ENCODE data around the gene EIF5AL1. TPM values are rescaled to one million over a fixed set of nuclear protein-coding genes. Genes with fewer than 3 reads are reported as not detected.
"Not testable (repeated sequence)": the region's sequence is repeated elsewhere in the genome, so short reads cannot be mapped to it uniquely, and the experiment has no call there.

The EIF5AL1 gene
- total RNA-seq, 2 donors from 2014 or later = 0.19 to 0.37 TPM

DNA sequence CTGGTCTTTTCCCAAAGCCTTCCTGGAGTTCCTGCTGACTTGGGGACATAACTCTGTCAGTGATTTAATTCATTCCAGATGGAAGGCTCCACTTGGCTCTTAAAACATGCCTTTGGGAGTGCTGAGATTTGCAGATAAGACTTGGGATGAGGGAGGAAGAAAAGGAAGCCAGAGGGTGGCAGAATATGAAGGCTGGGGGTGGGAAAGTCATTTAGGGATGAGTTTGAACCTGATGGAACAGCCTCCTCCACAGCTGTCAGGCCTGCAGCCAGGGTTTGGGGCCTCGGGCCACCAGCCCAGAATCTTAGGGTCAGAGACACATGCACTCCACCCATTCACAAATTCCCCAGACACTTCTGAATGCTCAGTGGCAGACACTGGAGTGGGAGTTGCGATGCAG, 28.4 kb upstream of the EIF5AL1 start:
- peak; percentile 89 for DNase-seq (ENCODE audit: low spot score)
- intact Hi-C loops (cut with DNase I) = no loop called here

DNA sequence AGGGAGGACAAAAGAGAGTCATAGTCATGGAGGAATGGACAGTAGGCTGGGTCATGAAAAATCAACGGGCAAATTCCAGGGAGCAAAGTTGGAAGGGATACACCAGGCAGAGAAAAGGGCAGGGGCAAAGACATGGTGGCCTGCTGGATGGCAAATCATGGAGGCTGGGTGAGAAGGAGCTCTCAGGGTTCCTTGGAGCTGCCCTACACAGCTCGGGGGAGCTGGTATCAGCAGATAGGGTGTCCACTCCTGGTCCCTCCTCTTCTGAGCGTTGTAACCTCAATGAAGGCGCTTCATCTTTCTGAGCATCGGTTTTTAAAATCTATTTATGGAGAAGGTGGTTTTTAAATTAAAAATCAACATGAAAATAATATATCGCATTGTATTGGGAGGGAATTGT, 27.9 kb upstream of the EIF5AL1 start:
- intact Hi-C loops (cut with DNase I) = no loop called here
- peak; percentile 29 for DNase-seq (ENCODE audit: low spot score)

DNA sequence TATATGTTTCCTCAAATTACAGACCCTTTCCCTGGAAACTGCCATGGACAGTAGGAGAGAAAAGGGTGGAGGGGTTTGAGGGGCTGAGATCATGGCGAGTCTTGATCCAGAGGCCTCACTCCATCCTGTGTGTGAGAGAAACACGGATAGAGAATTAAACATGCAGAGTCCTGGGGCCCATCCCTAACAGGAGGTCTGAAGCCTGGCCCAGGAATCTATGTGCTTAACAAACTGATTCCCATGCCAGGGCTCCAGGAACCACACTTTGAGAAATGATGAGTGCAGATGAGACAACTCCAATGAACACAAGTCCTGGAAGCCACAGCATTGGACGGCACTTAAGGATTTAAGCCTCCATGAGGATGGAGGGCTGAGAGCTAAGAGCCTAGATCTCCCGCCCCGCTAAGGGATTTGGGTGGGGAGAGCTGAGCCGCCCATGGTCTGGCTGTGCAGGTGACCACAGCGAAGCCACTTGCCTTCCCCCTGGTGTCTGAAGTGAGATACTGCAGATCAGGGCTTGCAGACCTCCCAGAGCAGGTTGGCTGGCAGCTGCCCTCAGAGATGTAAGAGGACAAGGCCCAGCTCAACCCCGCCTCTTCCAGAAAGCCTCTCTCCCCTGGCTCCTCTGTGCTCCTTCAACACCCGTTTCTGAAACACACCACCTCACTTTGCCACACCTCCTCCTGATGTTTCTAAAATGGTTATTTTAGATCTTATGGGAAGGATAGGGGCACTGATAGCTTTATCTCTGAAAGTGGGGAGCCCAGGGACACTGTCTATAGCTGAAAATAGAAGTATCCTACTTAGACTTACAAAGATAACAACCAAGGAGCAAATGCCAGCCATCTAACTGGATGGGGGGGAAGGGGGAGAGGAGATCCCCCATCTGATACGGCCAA, 24.8 kb upstream of the EIF5AL1 start:
- peak; percentile 84 for DNase-seq (ENCODE audit: low spot score)
- intact Hi-C loops (cut with DNase I) = no loop called here

DNA sequence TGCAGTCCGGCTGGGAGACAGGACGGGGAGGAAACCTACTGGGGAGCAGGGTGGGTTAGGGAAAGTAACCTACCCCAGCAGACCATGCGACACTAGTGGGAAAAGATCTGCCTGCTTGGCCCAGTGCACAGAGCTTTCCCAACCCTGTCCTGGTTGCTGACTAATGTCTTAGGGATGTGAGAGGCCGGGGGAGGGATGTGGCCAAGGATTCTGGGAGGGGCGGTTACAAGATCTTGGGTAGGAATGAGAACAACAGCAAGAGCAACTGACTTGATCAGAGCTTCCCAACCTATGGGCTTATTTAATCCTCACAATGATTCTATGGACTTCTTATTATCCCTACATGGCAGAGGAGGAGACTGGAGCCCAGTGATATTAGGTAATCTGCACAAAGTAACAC, 24.0 kb upstream of the EIF5AL1 start:
- peak; percentile 93 for DNase-seq (ENCODE audit: low spot score)

DNA sequence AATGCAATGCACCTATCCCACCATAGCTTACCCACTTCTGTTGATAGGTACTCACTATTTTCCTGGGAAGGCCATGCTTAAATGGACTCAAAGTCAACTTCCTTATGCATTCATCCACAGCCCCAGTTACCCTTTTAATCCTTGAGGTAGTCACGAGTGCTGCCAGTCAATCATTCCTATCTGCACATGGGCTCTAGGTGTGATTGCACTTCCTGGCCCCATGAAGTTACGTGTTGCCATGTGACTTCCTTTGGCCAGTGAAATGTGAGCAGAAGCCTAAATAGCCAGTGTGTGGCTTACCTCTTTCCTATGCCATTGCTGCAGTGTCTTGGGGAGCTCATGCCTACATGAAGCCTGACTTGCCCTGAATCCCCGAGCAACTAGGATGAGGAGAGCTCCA, 23.5 kb upstream of the EIF5AL1 start:
- intact Hi-C loops (cut with DNase I) = no loop called here
- peak; percentile 10 for DNase-seq (ENCODE audit: low spot score)

More for the DNA sequence above, 24.0 kb upstream of the EIF5AL1 start:
- intact Hi-C loops (cut with DNase I) = no loop called here

DNA sequence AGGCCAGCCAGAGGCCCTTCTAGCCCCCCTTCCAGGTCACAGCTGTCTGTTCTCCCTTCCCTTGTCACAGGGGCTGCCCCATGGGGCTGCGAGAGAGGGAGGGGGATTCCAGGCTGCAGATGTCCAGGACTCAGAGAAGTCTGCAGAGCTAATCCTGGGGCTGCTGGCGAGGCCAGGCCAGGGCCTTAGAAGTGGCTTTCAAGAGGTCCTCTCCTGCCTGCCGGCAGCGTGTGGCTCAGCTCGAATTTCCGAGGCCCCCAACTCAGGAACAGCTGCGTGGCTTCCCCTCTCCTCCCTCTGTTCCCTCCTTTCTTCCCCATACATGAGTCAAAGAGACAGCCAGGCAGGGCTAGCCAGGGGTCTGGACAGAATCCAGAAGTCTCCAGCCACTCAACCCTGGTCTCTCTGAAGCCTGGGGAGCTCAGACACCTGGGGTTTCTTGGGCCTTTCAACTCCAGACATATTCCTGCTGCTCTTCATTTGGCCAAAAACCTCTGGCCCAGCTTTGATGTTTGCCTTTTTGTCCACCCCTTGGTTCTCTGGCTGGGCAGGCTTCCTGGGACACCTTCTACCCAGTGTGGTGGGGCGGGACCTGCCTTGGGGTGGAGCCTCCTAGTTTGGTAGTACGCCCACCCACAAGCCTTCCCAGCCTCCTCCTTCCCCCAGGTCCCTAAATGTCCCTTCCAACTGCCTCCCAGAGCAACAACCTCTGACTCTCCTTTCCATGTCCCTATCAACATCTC, 21.8 kb upstream of the EIF5AL1 start:
- intact Hi-C loops (cut with DNase I) = no loop called here
- peak; percentile 66 for DNase-seq (ENCODE audit: low spot score)

DNA sequence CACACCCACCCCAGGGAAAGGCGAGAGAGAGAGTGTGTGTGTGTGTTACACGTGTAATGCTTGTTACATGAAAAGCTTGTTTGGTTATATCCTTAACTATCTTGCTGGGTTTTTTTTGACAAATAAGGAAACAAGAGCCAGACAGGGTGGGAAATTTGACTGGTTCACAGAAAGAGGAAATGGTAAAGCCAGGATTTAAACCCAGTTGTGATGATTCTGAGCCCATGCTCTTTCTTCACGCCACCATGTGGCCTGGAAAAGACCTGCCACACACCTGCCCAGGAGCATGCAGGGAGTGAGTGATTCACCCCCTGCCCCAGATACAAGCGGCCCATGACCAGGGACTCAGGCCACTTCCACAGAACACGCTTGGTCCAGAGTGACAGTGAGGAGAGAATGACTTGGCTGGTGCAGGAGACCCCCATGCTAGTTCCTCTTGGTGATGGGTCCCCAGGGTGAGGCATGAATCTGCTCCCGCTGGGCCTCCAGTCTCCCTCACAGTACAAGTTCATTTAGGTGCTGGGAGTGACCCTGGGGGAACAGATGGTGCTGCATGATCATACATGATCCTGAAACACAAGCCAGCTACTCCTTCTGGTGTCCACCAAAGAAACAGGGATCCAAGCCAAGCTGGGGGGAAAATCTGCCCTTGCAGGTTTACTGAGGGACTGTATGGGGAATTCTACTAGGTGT, 21.0 kb upstream of the EIF5AL1 start:
- intact Hi-C loops (cut with DNase I) = no loop called here
- DNase-seq (ENCODE audit: low spot score) = peak; percentile 49

DNA sequence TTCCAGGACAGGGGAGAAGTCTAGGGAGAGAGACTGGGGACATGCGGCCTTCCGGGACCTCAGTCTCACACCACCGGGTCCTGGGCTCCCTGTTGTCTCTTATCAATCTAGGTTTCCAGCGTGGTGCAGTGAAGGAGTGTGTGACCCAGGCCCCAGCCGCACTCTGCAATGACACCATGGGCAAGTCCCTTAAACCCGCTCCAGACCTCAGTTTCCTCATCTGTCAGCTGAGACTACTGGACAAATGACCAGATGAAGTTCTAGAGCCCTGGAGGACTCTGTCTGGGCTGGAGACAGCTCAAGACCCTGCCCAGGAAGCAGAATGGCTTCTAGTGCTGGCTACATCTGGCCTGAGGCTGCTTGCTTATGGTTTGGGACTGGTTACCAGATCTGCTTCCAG, 20.1 kb upstream of the EIF5AL1 start:
- DNase-seq (ENCODE audit: low spot score) = no peak
- intact Hi-C loops (cut with DNase I) = no loop called here

DNA sequence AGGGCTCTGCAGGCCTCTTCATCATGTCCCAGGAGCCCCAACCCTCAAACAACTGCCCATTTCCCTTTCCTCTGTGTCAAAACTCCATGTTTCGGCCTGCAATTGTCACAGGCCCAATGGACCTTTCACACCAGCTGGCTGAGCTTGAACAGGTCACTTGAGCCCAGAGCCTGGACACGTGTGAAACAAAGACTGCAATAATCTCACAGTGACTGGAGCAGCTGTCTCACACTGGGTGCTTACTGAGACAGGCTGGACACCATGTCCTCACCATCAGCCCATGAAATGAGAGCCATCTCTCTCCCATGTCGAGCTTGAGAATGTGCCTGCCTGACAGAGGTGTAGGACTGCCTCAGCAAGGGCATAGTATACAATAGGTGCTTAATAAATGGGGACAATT, 19.5 kb upstream of the EIF5AL1 start:
- intact Hi-C loops (cut with DNase I) = no loop called here
- no peak for DNase-seq (ENCODE audit: low spot score)

DNA sequence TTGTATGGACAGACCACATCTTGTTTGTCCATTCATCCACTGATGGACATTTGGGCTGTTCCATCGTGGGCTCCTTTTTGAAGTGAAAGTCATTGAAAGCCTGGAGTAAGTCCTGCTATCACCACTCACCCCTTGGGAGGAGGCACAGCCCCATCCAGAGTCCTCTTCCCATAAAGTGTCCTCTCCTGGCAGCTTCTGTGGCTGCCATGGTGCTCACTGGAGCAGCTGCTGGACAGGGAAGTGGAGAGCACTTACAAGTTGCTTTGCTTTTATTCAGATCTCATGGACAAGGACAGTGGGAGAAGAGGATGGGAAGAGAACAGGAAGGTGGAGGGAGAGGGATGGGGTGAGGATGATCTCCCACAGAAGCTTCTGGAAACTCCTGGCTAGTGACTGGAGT, 18.5 kb upstream of the EIF5AL1 start:
- intact Hi-C loops (cut with DNase I) = no loop called here

DNA sequence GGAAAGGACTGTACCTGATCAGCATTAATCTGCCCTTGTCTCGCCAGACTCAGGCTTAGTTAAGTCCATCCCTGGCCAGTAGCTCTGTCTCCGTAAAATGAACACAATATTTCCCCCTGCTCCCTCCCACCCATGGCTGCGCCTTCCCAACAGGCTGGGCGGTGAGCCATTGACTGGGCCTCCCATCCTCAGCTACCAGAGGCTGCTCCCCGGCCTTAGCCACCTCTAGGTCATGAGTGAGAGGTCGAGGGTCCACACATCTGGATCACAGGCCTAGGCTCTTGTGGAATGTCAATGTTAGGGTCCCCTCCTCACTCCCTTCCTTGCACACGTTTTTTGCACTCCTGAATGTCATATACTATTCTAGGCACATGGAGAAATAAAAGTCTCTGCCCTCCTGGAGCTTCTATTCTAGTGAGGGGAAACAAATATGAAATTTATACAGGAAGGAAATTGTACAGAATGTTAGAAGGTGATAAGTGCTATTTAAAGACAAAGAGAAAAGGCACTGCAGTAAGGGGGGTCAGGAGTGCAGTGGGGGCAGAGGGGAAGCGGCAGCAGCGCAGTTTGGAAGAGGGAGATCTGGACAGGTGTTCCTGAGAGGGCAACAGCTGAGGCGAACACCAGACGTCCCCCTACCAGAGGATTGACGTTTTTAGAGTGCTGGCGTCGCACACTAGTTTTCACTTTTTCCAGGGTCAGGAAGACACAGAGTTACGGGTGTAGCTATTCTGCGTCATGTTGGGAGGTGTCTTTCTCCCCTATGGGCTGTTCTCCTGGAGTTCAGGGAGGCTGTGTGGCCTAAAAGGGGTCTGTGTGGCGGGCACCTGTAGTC, 17.2 kb upstream of the EIF5AL1 start:
- DNase-seq (ENCODE audit: low spot score) = no peak
- intact Hi-C loops (cut with DNase I) = no loop called here

More for the DNA sequence above, 18.5 kb upstream of the EIF5AL1 start:
- no peak for DNase-seq (ENCODE audit: low spot score)

DNA sequence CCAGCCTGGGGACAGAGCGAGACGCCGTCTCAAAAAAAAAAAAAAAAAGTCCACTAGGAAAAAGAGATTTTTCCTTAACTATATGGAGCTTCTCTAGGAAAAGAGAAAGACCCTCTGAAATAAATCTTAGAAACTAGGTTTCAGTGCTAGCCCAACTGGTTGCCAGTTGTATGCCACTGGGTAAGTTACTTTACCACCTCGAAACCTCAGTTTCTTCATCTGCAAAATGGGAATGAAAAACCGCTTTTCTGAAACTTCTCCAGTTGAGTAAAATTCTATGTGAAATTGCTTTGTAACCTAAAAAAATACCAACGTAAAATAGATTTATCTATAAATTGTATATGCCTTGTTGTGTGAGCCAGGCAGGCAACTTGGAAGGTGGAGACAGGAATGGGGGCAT, 16.5 kb upstream of the EIF5AL1 start:
- intact Hi-C loops (cut with DNase I) = no loop called here
- DNase-seq (ENCODE audit: low spot score) = no peak

DNA sequence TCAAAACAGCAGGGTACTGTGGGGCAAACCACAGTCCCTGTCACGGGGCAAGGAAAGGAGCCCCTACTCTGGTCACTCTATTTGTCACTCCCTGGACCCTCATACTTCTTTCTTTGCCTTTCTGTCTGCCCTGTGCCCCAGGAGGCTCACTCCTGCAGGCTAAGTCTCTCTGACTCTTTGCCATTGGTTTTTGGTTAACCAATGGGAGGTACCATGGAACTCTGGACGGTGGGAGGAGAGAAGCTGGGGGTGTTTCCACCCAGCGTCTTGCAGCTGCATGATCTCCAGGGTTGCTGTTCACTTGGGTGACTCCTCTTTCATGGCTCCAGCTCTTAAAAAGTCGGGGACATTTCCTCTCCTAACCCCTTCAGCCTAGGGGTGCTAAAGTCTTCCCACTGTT, 15.4 kb upstream of the EIF5AL1 start:
- DNase-seq (ENCODE audit: low spot score) = no peak
- intact Hi-C loops (cut with DNase I) = no loop called here

DNA sequence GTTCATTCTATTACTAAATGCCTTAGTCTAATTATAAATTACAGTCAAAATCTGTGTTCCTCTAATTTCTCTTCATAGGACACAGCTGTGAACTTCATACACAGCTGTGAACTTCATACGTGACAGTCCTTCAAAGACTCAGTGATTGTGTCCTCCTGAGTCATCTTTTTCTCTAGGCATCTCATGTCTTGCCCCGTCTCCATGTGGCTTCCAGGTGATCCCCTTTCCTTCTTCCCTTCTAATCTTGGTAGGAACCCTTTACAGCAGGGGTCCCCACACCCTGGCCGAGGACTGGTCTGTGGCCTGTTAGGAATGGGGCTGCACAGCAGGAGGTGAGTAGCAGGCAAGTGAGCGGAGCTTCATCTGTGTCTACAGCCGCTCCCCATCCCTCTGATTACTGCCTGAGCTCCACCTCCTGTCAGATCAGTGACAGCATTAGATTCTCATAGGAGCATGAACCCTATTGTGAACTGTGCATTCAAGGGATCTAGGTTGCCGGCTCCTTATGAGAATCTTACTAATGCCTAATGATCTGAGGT, 14.0 kb upstream of the EIF5AL1 start:
- no peak for DNase-seq (ENCODE audit: low spot score)
- intact Hi-C loops (cut with DNase I) = no loop called here

DNA sequence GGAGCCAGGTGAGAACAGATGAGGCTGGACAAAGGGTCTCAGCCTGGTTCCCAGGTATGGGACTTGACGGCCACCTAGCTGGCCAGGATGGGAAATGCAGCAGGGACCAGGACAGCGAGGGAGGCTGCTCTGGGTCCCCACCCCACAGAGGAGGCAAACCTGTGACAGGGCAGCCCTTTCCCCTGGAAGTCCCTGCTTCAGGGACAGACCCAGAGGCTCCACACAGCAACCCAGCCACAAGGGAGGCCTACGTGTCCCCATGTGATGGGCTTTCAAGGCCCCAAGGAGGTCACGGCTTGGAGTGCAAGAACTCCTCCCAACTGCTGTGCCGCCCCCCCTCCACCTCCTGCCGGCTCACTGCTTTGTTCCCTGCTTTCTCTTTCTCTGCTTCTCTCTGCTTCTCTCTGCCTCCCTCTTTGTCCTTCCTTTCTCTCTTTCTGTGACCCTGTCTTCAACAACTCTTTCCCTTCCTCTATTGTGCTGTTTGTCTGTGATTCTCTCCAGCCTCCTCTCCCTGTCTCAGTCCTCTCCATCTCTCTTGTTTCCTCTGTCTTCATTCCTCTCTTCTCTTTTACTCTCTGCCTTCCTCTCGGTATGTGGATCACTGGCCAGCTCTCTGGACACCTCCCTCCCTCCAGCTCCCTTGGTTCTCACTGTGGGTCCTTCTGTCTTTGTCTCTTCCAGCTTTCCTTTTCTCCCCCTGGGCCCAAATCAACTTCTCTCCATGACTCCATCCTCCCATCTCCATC, 9.6 kb upstream of the EIF5AL1 start:
- intact Hi-C loops (cut with DNase I) = no loop called here
- peak; percentile 50 for DNase-seq (ENCODE audit: low spot score)

DNA sequence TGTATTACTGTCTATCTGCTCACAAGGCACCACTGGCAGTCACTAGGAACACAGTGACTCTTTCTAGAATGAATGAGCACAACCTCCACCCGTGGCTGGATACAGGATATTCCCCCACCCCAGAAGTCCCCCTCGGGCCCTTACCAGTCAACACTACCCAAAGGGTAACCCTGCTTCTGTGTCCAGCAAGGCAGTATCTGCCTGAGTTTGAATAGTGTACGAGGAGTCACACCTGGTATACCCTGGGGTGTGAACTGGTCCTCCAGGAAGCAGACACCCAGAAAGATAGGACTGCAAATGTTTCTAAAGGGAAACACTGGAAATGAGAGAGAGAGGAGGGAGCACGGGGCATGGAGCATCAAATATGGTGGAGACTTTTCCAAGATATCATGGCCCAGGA, 8.5 kb upstream of the EIF5AL1 start:
- DNase-seq (ENCODE audit: low spot score); intact Hi-C loops (cut with DNase I): not testable (repeated sequence)

DNA sequence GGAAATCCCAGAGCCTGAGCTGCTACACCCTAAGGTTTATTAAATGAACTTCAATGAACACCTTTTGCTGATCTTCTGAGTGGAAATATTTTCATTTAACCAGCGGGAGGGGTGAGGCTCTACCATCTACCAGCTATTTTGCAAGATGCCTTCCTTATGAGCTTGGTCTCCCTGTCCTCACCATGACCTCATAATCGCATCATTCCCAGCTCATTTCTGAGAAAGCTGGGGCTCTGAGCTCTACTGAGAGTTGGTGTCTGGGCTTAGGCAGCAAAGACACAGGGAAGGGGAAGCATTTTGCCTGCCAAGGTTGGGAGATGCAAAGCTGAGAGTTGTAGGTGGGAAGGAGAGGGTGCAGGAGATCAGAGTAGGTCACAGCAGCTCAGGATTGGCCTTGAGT, 7.8 kb upstream of the EIF5AL1 start:
- DNase-seq (ENCODE audit: low spot score); intact Hi-C loops (cut with DNase I): not testable (repeated sequence)

DNA sequence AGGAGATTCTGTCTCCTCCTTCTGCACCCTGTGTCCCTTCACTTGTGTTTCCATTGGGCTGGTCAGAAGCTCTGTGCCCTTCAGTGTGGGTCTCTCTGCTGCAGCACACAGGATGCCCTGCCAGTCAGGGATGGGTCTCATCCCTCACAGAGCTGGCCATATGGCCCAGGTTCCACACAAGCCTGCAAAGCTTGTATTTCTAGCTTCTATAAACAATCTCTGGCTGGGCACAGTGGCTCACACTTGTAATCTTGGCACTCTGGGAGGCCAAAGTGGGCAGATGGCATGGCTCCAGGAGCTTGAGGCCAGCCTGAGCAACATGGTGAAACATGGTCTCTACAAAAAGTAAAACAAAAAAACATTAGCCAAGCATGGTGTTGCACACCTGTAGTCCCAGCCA, 7.0 kb upstream of the EIF5AL1 start:
- intact Hi-C loops (cut with DNase I) = not testable (repeated sequence)
- DNase-seq (ENCODE audit: low spot score) = peak; percentile 32

Data from posterior vena cava (tissue), 2 donors.